Measurements from ENCODE around the gene MICALL2.
"Not testable (repeated sequence)": the region's sequence is repeated elsewhere in the genome, so short reads cannot be mapped to it uniquely, and the experiment has no call there.

MICALL2 gene

DNA sequence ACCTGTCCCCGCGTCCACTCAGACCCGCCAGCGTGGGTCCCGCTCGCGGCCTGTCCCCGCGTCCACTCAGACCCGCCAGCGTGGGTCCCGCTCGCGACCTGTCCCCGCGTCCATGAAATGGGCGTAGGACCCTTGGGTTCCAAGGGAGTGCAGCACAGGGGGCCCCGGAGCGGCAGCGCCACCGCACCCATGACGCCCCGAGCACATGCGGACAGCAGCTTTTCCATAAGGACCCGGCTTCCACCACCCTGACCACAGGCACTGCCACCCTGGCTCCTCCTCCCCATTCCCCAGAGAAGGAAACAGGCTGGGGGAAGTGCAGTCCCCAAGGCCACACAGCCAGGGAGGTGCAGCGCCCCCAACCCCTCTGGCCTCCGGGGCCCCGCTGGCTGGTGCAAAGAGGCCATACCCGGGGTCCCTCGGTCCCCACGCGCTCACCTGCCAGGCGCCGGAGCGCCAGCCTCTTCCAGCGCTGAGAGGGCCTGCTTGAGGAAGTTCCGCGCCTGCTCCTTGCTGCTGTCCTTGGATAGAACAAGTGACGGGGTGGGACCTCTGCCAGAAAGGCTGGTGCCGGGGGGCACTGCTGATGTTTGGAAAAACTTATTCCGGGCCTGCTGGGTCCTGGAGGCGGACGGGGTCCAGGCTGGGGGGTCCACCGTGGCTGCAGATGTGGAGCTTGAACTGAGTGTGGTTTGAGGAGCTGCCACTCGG lies 14.9 kb downstream of the MICALL2 start:
- peaks cover 0 to 9% (median 4%) of the 10 kb centered on the region in 5 donors for H3K4me1 ChIP-seq (ENCODE audit: control insufficient read depth in 5 of 5, insufficient read depth in 5 of 5, low read length in 5 of 5)
- peaks cover 0 to 19% (median 8%) of the 10 kb centered on the region in 5 donors for H3K36me3 ChIP-seq (ENCODE audit: control insufficient read depth in 5 of 5, insufficient read depth in 5 of 5, low read length in 5 of 5)
- H3K27me3 ChIP-seq (ENCODE audit: control insufficient read depth in 5 of 5, insufficient read depth in 4 of 5, low read length in 5 of 5): no peaks in the 10 kb centered on the region
- no peaks in the 10 kb centered on the region for H3K9me3 ChIP-seq (ENCODE audit: control insufficient read depth in 5 of 5, low read length in 5 of 5)
- no peak overlapping the region for H3K9ac ChIP-seq (ENCODE audit: low read length in 5 of 5)
- H3K27ac ChIP-seq (ENCODE audit: low read depth, low read length): no peak overlapping the region
- no peak overlapping the region for H3K4me3 ChIP-seq (ENCODE audit: low read depth in 1 of 5, low read length in 5 of 5)

DNA sequence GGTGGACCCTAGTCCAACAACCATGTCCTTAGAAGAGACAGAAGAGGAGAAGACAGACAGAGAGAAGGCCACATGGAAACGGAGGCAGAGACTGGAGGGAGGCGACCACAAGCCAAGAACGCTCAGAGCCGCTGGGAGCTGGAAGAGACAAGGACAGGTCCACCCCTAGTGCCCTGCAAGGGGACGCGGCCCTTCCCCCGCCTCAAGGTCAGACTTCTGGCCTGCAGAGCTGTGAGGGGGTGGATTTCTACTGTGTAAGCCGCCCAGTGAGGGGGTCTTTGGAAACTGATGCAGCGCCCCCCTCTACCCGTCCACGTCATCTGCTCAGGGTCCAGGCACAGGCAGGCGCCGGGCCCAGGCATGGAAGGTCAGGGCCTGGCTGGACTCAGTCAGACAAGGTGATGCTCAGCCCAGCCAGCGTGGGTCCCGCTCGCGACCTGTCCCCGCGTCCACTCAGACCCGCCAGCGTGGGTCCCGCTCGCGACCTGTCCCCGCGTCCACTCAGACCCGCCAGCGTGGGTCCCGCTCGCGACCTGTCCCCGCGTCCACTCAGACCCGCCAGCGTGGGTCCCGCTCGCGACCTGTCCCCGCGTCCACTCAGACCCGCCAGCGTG lies 15.6 kb downstream of the MICALL2 start:
- not testable (repeated sequence) for H3K9ac ChIP-seq (ENCODE audit: low read length in 5 of 5); H3K4me3 ChIP-seq (ENCODE audit: low read depth in 1 of 5, low read length in 5 of 5); H3K27ac ChIP-seq (ENCODE audit: low read depth, low read length); H3K9me3 ChIP-seq (ENCODE audit: control insufficient read depth in 5 of 5, low read length in 5 of 5); H3K4me1 ChIP-seq (ENCODE audit: control insufficient read depth in 5 of 5, insufficient read depth in 5 of 5, low read length in 5 of 5); H3K27me3 ChIP-seq (ENCODE audit: control insufficient read depth in 5 of 5, insufficient read depth in 4 of 5, low read length in 5 of 5)
- H3K36me3 ChIP-seq (ENCODE audit: control insufficient read depth in 5 of 5, insufficient read depth in 5 of 5, low read length in 5 of 5): peaks cover 0 to 21% (median 8%) of the 10 kb centered on the region in 5 donors

DNA sequence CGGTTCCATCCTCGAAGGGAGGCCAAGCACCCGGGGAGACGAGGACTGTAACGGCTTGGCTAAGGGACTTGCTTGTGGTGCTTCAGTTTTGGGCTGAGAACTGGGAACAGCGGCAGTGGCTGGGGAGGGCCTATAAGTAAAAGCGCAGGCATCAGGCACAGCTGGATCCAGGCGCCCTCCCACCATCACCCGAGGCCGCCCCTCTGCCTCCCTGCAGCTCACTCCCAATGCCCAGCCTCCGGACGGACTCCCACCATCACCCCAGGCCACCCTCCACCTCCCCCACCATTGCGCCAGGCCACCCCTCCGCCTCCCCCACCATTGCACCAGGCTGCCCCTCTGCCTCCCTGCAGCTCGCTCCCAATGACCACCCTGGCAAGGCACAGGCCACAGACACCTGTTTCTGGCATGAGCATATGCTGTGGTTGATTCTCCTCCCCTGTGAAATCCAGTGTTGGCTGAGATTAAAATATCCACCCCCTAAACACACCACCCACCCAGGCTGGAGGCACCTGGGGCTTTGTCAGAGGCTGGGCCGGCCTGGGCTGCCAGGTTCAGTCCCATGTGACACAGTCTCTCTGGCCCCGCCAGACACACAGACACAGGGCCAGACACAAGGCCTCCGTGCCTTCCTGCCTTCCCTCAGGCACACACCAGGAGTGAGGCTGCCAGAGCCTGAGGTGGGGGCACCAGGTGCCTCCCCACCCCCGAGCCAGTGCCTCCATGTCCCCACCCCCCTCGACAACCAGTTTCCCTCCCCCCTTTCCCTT lies 16.7 kb downstream of the MICALL2 start:
- Histone ChIP-seq H3K4me3 (ENCODE audit: low read depth in 1 of 5, low read length in 5 of 5) (no peak overlapping the region), H3K9me3 (ENCODE audit: control insufficient read depth in 5 of 5, low read length in 5 of 5) (no peaks in the 10 kb centered on the region), H3K36me3 (ENCODE audit: control insufficient read depth in 5 of 5, insufficient read depth in 5 of 5, low read length in 5 of 5) (peaks cover 0 to 27% (median 8%) of the 10 kb centered on the region in 5 donors), H3K9ac (ENCODE audit: low read length in 5 of 5) (no peak overlapping the region), H3K27me3 (ENCODE audit: control insufficient read depth in 5 of 5, insufficient read depth in 4 of 5, low read length in 5 of 5) (no peaks in the 10 kb centered on the region), H3K4me1 (ENCODE audit: control insufficient read depth in 5 of 5, insufficient read depth in 5 of 5, low read length in 5 of 5) (peaks cover 0 to 4% (median 2%) of the 10 kb centered on the region in 5 donors), H3K27ac (ENCODE audit: low read depth, low read length) (no peak overlapping the region)

DNA sequence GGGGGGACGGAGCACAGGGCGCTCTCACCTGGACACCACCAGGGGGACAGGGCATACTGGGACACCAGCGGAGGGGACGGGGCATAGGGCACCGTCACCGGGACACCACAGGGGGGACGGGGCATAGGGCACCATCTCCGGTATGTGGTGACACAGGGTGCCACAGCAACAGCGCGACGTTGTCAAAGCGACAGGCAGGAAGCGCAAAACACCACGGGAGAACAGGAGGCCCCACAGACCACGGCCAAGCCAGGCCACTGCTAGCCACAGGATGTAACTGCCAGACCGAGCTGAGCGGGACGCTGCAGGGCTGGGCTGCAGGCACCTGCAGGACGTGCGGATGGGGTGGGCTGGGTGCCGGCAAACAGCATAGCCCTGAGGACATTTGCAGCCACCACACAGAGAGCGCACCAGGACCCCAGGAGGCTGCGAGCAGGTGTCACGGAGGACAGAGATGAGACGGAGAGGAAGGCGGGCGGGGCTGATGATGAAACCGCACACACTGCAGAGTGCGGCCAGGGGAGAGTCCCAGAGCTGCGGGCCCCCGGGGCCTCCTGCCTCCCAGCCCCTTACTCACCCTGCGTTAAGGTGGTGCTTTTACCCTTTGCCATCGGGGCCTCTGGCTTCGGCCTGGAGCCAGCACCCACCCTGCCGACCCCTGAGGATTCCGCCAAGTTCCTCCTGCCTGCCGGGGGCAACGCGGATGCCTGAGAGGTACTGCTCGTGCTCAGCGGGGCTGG lies 17.5 kb downstream of the MICALL2 start:
- peaks cover 0 to 33% (median 11%) of the 10 kb centered on the region in 5 donors for H3K36me3 ChIP-seq (ENCODE audit: control insufficient read depth in 5 of 5, insufficient read depth in 5 of 5, low read length in 5 of 5)

DNA sequence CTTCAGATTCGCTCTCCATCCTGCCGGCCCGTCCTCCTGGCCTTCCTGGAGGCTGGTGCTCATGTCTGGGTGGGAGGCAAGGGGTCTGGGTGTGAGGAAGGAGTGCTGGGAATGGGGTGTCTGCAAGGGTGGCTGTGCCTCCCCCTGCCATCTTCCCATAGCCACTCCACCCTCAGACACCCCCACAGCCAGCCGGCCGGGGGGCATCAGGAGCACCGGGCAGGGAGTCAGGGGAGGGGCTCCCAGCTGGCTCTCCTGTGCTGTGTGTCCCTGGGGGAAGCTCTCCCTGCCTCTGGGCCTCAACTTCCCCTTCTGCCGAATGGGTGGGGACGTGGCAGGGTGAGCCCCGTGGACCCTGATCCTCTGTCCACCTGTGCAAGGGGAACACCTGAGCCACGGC lies 18.6 kb downstream of the MICALL2 start:
- Histone ChIP-seq H3K4me3 (ENCODE audit: low read depth in 1 of 5, low read length in 5 of 5) (no peak overlapping the region), H3K9me3 (ENCODE audit: control insufficient read depth in 5 of 5, low read length in 5 of 5) (no peaks in the 10 kb centered on the region), H3K9ac (ENCODE audit: low read length in 5 of 5) (no peak overlapping the region), H3K27ac (ENCODE audit: low read depth, low read length) (no peak overlapping the region), H3K27me3 (ENCODE audit: control insufficient read depth in 5 of 5, insufficient read depth in 4 of 5, low read length in 5 of 5) (no peaks in the 10 kb centered on the region), H3K4me1 (ENCODE audit: control insufficient read depth in 5 of 5, insufficient read depth in 5 of 5, low read length in 5 of 5) (no peaks in the 10 kb centered on the region), H3K36me3 (ENCODE audit: control insufficient read depth in 5 of 5, insufficient read depth in 5 of 5, low read length in 5 of 5) (peaks cover 0 to 37% (median 11%) of the 10 kb centered on the region in 5 donors)

More for the DNA sequence above, 17.5 kb downstream of the MICALL2 start:
- Histone ChIP-seq H3K27ac (ENCODE audit: low read depth, low read length) (no peak overlapping the region), H3K27me3 (ENCODE audit: control insufficient read depth in 5 of 5, insufficient read depth in 4 of 5, low read length in 5 of 5) (no peaks in the 10 kb centered on the region), H3K4me3 (ENCODE audit: low read depth in 1 of 5, low read length in 5 of 5) (no peak overlapping the region), H3K9ac (ENCODE audit: low read length in 5 of 5) (no peak overlapping the region), H3K4me1 (ENCODE audit: control insufficient read depth in 5 of 5, insufficient read depth in 5 of 5, low read length in 5 of 5) (no peaks in the 10 kb centered on the region), H3K9me3 (ENCODE audit: control insufficient read depth in 5 of 5, low read length in 5 of 5) (no peaks in the 10 kb centered on the region)

DNA sequence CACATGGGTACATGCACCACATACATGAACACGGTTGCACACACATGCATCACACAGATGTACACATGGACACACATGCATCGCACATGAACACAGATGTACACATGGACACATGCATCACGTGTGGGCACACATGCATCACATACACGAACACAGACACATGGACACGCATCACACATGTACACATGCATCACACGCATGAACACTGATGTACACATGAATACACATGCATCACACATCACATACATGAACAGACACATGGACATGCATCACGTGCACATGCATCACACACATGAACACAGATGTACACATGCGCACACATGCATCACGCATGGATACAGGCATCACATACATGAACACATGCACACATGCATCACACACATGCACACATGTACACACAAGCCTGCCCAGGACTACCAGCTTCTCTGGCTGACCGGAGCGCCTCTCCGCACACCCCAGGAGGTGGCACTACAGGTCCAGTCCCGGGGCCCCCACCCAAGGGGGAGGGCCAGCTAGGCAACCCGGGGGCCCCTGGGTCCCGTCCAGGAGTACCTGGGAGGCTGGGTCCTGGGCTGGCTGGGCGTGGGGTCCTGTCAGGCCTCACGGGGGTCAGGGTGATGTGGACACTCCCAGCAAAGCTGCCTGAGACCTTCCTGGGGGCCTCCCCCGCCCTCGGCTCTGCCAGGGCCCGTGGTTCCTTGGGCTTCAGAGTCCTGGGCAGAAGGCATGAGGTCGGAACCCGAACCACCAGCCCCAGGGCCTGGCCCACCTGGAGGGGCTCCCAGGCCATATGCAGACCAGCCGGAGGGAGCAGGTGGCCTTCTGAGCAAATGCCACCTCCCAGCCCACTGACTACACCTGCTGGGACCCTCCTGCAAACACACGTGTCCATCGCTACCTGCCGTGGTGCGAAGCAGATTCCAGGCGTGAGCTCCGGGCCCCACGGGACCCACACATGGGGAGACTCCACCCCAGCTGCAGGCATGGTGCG lies 19.6 kb downstream of the MICALL2 start:
- H3K27me3 ChIP-seq (ENCODE audit: control insufficient read depth in 5 of 5, insufficient read depth in 4 of 5, low read length in 5 of 5): no peaks in the 10 kb centered on the region
- H3K9me3 ChIP-seq (ENCODE audit: control insufficient read depth in 5 of 5, low read length in 5 of 5): no peaks in the 10 kb centered on the region
- no peak overlapping the region for H3K9ac ChIP-seq (ENCODE audit: low read length in 5 of 5)
- peaks cover 0 to 37% (median 11%) of the 10 kb centered on the region in 5 donors for H3K36me3 ChIP-seq (ENCODE audit: control insufficient read depth in 5 of 5, insufficient read depth in 5 of 5, low read length in 5 of 5)
- no peaks in the 10 kb centered on the region for H3K4me1 ChIP-seq (ENCODE audit: control insufficient read depth in 5 of 5, insufficient read depth in 5 of 5, low read length in 5 of 5)
- H3K27ac ChIP-seq (ENCODE audit: low read depth, low read length): no peak overlapping the region
- H3K4me3 ChIP-seq (ENCODE audit: low read depth in 1 of 5, low read length in 5 of 5): no peak overlapping the region

DNA sequence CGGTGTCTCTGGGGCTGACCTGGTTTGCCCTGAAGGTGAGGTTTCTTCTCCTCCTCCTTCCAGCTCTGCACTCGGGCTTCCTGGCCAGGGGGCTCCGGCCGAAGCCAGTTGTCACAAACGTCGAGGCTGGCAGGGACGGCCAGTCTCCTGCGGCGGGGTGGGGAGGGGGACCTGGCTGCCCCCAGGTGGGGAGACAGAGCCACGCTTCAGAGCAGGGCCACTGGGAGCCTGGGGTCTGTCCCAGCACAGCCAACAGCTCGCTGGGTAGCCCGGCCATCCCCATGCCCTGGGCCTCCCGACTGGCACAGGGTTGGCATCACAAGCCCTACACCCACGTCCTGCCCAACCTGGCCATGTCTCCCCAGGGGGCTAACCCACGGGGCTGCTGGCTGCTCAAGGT lies 20.4 kb downstream of the MICALL2 start:
- Histone ChIP-seq H3K27ac (ENCODE audit: low read depth, low read length) (no peak overlapping the region), H3K36me3 (ENCODE audit: control insufficient read depth in 5 of 5, insufficient read depth in 5 of 5, low read length in 5 of 5) (peaks cover 0 to 37% (median 11%) of the 10 kb centered on the region in 5 donors), H3K27me3 (ENCODE audit: control insufficient read depth in 5 of 5, insufficient read depth in 4 of 5, low read length in 5 of 5) (no peaks in the 10 kb centered on the region), H3K9me3 (ENCODE audit: control insufficient read depth in 5 of 5, low read length in 5 of 5) (no peaks in the 10 kb centered on the region), H3K4me1 (ENCODE audit: control insufficient read depth in 5 of 5, insufficient read depth in 5 of 5, low read length in 5 of 5) (no peaks in the 10 kb centered on the region), H3K9ac (ENCODE audit: low read length in 5 of 5) (no peak overlapping the region), H3K4me3 (ENCODE audit: low read depth in 1 of 5, low read length in 5 of 5) (no peak overlapping the region)

DNA sequence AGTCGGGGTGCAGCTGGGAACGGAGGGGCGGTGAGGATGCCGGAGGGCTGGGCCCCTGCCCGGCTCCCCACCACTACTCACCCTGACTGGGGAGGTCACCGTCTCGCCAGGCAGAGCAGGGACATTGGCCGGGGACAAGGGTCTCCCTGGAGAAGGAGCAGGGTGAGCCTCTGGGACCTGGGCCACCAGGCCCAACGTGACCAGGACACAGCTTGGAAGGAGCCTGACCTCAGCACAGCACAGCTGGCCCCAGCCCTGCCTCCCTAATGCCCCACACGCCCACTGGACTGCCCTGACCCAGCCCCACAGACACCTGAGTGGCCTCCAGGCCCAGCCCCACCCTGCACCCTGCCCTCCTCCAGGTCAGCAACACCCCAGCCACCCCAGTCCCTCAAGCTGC lies 21.1 kb downstream of the MICALL2 start:
- no peak overlapping the region for H3K27ac ChIP-seq (ENCODE audit: low read depth, low read length)
- no peaks in the 10 kb centered on the region for H3K4me1 ChIP-seq (ENCODE audit: control insufficient read depth in 5 of 5, insufficient read depth in 5 of 5, low read length in 5 of 5)
- no peak overlapping the region for H3K4me3 ChIP-seq (ENCODE audit: low read depth in 1 of 5, low read length in 5 of 5)
- no peak overlapping the region for H3K9ac ChIP-seq (ENCODE audit: low read length in 5 of 5)
- no peaks in the 10 kb centered on the region for H3K27me3 ChIP-seq (ENCODE audit: control insufficient read depth in 5 of 5, insufficient read depth in 4 of 5, low read length in 5 of 5)
- H3K9me3 ChIP-seq (ENCODE audit: control insufficient read depth in 5 of 5, low read length in 5 of 5): no peaks in the 10 kb centered on the region
- H3K36me3 ChIP-seq (ENCODE audit: control insufficient read depth in 5 of 5, insufficient read depth in 5 of 5, low read length in 5 of 5): peaks cover 0 to 37% (median 11%) of the 10 kb centered on the region in 5 donors

Data from subcutaneous abdominal adipose tissue (tissue), 5 donors.